NK-92 (cell line): ENCODE results near the gene TSPY9.
"Not testable (repeated sequence)": the region's sequence is repeated elsewhere in the genome, so short reads cannot be mapped to it uniquely, and the experiment has no call there.

Source experiments
- DNase-seq: peaks from one replicate; lab custom pipeline; 2025; ENCODE audit not compliant: unreplicated experiment; lab: John Stamatoyannopoulos, UW

The TSPY9 gene, protein sequence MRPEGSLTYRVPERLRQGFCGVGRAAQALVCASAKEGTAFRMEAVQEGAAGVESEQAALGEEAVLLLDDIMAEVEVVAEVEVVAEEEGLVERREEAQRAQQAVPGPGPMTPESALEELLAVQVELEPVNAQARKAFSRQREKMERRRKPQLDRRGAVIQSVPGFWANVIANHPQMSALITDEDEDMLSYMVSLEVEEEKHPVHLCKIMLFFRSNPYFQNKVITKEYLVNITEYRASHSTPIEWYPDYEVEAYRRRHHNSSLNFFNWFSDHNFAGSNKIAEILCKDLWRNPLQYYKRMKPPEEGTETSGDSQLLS

GRCh38 chrY:9486967-9487366, at the start of gene TSPY9:
Gene TSPY9, plus strand, starts transcription at chrY:9487267. Its CDS starts 46 bp downstream, at chrY:9487313.
- DNase-seq, result not testable (repeated sequence)

- not testable (repeated sequence) for DNase-seq
Measured at GRCh38 chrY:9466655-9467054, 20.4 kb upstream of the TSPY9 start, which contains the start of gene TSPY1. Gene TSPY1, plus strand, starts transcription at chrY:9466955. Its CDS starts 46 bp downstream, at chrY:9467001.

- DNase-seq, result not testable (repeated sequence)
Measured at GRCh38 chrY:9504396-9504795, 17.3 kb downstream of the TSPY9 start.

- not testable (repeated sequence) for DNase-seq
Measured at GRCh38 chrY:9516287-9516686, 29.2 kb downstream of the TSPY9 start.

DNA sequence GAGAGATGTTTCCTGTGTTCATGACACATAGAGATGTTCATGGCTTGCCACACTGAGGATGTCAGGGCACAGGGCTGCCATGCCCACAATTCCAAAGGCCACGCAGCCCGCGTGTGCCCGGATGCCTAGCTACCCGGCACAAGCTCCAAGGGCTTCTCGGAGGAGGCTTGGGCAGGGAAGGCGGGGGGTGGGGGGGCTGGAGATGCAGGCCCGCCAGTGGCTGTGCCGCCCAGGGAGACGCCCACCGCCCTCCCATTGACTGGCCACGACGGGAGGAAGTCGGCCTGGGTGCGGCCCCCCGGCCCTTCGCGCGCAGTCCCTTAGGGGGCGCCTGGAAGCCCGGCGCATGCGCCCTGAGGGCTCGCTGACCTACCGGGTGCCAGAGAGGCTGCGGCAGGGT, 40.5 kb downstream of the TSPY9 start, which contains the start of gene TSPY10:
TSS of gene TSPY10 (plus strand) at position 301 of the 400 bp plus-strand sequence. CDS start at position 347, 46 bp downstream.
- DNase-seq, result not testable (repeated sequence)
